HUES6 (cell line): ENCODE data around the gene FFAR1.

Source experiments
- H3K27ac ChIP-seq: 2 replicates; pipeline ENCODE4 v1.7.0; 2013; ENCODE audit warnings: low read depth, mild to moderate bottlenecking, low read length, inconsistent platforms
- H3K27me3 ChIP-seq: 2 replicates; pipeline ENCODE4 v1.6.1; 2013; ENCODE audit warnings: low read length; ENCODE audit not compliant: control insufficient read depth, insufficient read depth
- H3K36me3 ChIP-seq: 2 replicates; pipeline ENCODE4 v1.6.1; 2013; ENCODE audit warnings: low read length; ENCODE audit not compliant: control insufficient read depth, insufficient read depth
- H3K4me1 ChIP-seq: 2 replicates; pipeline ENCODE4 v1.6.1; 2013; ENCODE audit warnings: low read length; ENCODE audit not compliant: control insufficient read depth, insufficient read depth
- H3K4me3 ChIP-seq: 2 replicates; pipeline ENCODE4 v1.5.1; 2013; ENCODE audit warnings: low read depth, low read length
- H3K9ac ChIP-seq: one replicate; pipeline ENCODE4 v1.6.1; 2013; ENCODE audit warnings: mild to moderate bottlenecking, low read length
- H3K9me3 ChIP-seq: 2 replicates; pipeline ENCODE4 v1.6.1; 2013; ENCODE audit warnings: low read depth, low read length; ENCODE audit not compliant: control insufficient read depth, insufficient read depth

The FFAR1 gene

DNA sequence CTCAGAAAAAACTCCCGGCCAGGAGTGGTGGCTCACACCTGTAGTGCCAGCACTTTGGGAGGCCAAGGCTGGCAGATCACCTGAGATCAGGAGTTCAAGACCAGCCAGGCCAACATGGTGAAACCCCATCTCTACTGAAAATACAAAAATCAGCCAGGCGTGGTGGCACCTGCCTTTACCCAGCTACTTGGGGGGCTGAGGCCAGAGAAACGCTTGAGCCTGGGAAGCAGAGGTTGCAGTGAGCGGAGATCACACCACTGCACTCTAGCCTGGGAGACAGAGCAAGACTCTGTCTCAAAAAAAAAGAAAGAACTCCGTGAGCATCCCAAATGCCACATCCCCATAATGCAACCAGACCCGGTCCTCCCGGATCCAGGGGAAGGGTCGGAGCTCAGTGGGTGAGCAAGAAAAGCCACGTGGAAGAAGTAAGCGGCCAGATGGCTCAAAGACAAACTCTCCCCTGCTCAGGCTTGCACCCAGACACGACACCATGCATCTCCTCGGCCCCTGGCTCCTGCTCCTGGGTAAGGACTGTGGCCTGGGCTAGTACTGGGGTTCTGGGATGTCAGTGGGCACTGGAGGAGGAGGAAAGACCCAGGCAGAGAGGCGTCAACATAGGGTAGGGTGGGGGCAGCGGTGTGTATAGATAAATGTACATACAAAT is 16.0 kb upstream of the FFAR1 start:
- H3K27me3 ChIP-seq = no peaks in the 10 kb centered on the region
- no peak overlapping the region for H3K27ac ChIP-seq
- no peak overlapping the region for H3K4me3 ChIP-seq
- H3K9me3 ChIP-seq = no peaks in the 10 kb centered on the region
- H3K36me3 ChIP-seq = no peaks in the 10 kb centered on the region
- no peak overlapping the region for H3K9ac ChIP-seq
- peaks cover 9% of the 10 kb centered on the region; the same call in 1 of the 2 replicates for H3K4me1 ChIP-seq

DNA sequence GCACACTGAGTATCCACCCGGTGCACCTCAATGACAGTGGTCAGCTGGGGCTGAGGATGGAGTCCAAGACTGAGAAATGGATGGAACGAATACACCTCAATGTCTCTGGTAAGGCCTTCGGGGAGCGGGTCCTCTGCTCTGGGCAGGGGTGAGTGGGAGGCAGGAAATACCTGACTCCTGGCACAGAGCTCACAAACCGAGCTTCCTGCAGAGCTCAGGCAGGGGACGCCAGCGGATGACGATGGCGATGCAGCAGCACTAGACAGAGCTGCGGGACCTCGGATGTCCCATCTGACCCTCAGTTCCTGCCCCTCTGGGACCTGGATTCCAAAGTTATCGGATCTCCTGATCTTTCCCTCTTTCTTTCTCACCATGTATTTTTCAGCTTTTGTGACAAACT is 14.9 kb upstream of the FFAR1 start:
- Histone ChIP-seq H3K27me3 (no peaks in the 10 kb centered on the region), H3K9me3 (no peaks in the 10 kb centered on the region), H3K4me3 (no peak overlapping the region), H3K36me3 (no peaks in the 10 kb centered on the region), H3K27ac (no peak overlapping the region), H3K4me1 (peaks cover 9% of the 10 kb centered on the region; the same call in 1 of the 2 replicates), H3K9ac (no peak overlapping the region)

DNA sequence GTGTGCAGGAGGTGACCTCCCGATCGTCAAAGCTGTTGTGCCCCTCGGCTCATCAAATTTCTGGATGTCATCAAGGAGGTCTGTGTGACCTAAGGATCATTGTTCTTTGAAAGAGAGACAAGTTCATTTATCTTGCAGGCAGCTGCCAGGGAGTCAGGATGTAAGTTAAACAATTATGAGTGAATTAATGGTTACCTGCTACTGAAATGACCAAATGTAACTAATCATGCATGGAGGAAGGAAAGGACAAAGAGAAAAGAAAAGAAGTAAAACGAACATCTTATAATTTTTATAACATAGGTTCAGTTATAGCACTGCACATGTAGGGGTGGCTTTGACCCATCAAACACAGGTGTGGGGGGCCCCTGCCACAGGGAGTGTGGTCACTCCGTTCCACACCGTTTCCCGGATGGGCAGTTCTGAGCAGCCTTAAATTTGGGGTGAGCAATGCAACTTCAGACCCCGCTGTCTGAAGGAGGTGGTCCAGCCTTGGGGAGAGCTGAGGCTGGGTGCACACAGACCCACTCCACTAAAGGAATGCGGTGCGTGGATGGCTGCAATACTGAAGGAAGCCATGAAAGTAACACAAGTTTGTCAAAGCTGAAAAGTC is 13.5 kb upstream of the FFAR1 start:
- Histone ChIP-seq H3K4me3 (no peak overlapping the region), H3K9me3 (no peaks in the 10 kb centered on the region), H3K9ac (no peak overlapping the region), H3K4me1 (0 out of 2 replicates have a peak, but pooled peaks cover 1% of the 10 kb centered on the region), H3K27ac (no peak overlapping the region), H3K36me3 (no peaks in the 10 kb centered on the region), H3K27me3 (no peaks in the 10 kb centered on the region)

DNA sequence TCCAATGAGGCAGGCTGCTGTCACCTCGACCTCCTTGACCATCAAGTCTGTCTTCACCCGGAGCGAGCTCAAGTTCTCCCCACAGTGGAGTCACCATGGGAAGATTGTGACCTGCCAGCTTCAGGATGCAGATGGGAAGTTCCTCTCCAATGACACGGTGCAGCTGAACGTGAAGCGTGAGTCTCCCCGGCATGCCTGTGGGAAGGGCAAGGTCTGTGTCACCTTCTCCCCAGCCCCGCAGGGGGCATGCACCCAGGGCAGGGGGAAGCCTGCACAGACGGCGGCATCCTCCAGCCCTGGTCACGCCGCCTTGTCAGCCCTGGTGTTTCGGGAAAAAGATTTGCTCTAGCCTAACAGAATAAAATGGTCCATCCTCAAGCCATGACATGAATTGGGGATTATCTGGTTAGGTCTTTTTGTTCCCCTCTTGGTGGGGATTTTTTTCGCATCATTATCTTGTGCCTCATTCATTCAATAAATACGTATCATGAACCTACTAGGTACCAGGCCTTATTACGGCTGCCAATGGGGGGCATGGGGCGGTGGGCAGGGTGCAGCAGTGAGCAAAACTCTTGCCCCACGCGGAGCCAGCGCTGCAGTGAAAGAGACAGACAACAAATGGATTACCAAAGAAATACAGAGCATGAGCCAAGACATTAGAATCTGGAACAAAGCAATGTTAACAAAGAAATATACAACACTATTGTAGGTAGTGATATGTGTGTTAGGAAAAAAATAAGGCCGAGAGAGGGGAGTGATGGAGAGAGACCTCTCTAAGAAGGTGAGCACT is 11.3 kb upstream of the FFAR1 start:
- no peaks in the 10 kb centered on the region for H3K4me1 ChIP-seq
- H3K4me3 ChIP-seq = no peak overlapping the region
- H3K27me3 ChIP-seq = no peaks in the 10 kb centered on the region
- H3K9me3 ChIP-seq = no peaks in the 10 kb centered on the region
- no peak overlapping the region for H3K27ac ChIP-seq
- H3K9ac ChIP-seq = no peak overlapping the region
- H3K36me3 ChIP-seq = no peaks in the 10 kb centered on the region

DNA sequence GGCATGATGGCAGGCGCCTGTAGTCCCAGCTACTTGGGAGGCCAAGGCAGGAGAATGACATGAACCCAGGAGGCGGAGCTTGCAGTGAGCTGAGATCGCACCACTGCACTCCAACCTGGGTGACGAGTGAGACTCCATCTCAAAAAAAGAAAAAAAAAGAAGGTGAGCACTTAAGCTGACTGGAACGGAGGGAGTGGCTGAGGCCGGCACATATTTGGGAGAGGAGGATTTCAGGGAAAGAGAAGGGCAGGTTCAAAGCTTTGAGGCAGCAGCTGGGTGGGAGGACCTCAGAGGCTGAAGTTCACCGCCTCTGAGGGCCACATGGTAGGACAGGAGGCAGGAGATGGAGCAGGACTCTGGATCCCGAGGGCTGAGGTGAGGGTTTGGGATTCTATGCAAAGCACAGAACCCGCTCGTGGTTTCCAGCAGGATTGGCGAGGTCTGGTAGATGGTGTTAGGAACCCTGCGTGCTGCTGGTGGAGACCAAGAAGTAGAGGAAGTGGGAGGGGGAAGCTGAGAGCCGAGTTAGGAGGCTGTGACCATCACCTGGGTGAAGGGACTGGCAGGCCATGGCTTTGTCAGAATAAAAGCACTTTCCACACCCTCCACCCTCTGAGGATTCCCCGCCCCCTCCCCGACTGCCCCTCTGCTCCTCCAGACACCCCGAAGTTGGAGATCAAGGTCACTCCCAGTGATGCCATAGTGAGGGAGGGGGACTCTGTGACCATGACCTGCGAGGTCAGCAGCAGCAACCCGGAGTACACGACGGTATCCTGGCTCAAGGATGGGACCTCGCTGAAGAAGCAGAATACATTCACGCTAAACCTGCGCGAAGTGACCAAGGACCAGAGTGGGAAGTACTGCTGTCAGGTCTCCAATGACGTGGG is 10.4 kb upstream of the FFAR1 start:
- H3K36me3 ChIP-seq = no peaks in the 10 kb centered on the region
- H3K4me3 ChIP-seq = no peak overlapping the region
- H3K9me3 ChIP-seq = no peaks in the 10 kb centered on the region
- H3K27me3 ChIP-seq = no peaks in the 10 kb centered on the region
- H3K9ac ChIP-seq = no peak overlapping the region
- H3K4me1 ChIP-seq = no peaks in the 10 kb centered on the region
- H3K27ac ChIP-seq = no peak overlapping the region

GRCh38 chr19:35337984-35338296 is 9.8 kb upstream of the FFAR1 start:
- Histone ChIP-seq H3K36me3 (no peaks in the 10 kb centered on the region), H3K27ac (no peak overlapping the region), H3K9ac (no peak overlapping the region), H3K9me3 (no peaks in the 10 kb centered on the region), H3K27me3 (no peaks in the 10 kb centered on the region), H3K4me1 (no peaks in the 10 kb centered on the region), H3K4me3 (no peak overlapping the region)

- H3K9me3 ChIP-seq = no peaks in the 10 kb centered on the region
- no peak overlapping the region for H3K9ac ChIP-seq
- no peak overlapping the region for H3K27ac ChIP-seq
- H3K36me3 ChIP-seq = no peaks in the 10 kb centered on the region
- no peaks in the 10 kb centered on the region for H3K4me1 ChIP-seq
- no peak overlapping the region for H3K4me3 ChIP-seq
- no peaks in the 10 kb centered on the region for H3K27me3 ChIP-seq
Observed at GRCh38 chr19:35340431-35340830, 7.3 kb upstream of the FFAR1 start.

DNA sequence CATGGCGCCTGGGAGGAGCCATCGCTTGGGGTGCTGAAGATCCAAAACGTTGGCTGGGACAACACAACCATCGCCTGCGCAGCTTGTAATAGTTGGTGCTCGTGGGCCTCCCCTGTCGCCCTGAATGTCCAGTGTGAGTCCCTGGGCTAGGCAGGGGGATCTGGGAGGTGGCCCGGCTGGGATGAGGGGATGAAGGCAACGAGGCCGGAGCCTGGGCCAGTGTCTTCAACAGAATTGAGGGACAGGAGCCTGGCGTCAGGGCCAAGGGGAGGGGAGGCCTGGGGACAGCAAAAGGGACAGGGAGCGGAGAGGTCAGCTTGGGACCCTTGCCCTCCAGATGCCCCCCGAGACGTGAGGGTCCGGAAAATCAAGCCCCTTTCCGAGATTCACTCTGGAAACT is 6.7 kb upstream of the FFAR1 start:
- no peak overlapping the region for H3K27ac ChIP-seq
- no peak overlapping the region for H3K9ac ChIP-seq
- no peak overlapping the region for H3K4me3 ChIP-seq
- H3K9me3 ChIP-seq = no peaks in the 10 kb centered on the region
- no peaks in the 10 kb centered on the region for H3K36me3 ChIP-seq
- no peaks in the 10 kb centered on the region for H3K4me1 ChIP-seq
- H3K27me3 ChIP-seq = no peaks in the 10 kb centered on the region

GRCh38 chr19:35341565-35342225 is 6.0 kb upstream of the FFAR1 start:
- Histone ChIP-seq H3K36me3 (no peaks in the 10 kb centered on the region), H3K27ac (no peak overlapping the region), H3K9me3 (no peaks in the 10 kb centered on the region), H3K4me3 (no peak overlapping the region), H3K27me3 (no peaks in the 10 kb centered on the region), H3K9ac (no peak overlapping the region), H3K4me1 (no peaks in the 10 kb centered on the region)

GRCh38 chr19:35342430-35342829 is 5.3 kb upstream of the FFAR1 start:
- no peaks in the 10 kb centered on the region for H3K27me3 ChIP-seq
- H3K9ac ChIP-seq = no peak overlapping the region
- H3K36me3 ChIP-seq = no peaks in the 10 kb centered on the region
- H3K27ac ChIP-seq = no peak overlapping the region
- no peak overlapping the region for H3K4me3 ChIP-seq
- no peaks in the 10 kb centered on the region for H3K9me3 ChIP-seq
- no peaks in the 10 kb centered on the region for H3K4me1 ChIP-seq
